Neural progenitor cell (in vitro differentiated cells): ENCODE data around the gene COL23A1.

ENCODE experiments used
- CTCF ChIP-seq: fragments of 200-600 bp; sonication (generic); IDR thresholded peaks from 2 replicates; pipeline ENCODE4 v1.5.1; 2017; ENCODE audit warnings: antibody characterized with exemption, mild to moderate bottlenecking
- EZH2 ChIP-seq: fragments of 200-600 bp; sonication (generic); IDR thresholded peaks from 2 replicates; pipeline ENCODE4 v1.6.1; 2017; ENCODE audit warnings: antibody characterized with exemption, mild to moderate bottlenecking, moderate library complexity

DNA sequence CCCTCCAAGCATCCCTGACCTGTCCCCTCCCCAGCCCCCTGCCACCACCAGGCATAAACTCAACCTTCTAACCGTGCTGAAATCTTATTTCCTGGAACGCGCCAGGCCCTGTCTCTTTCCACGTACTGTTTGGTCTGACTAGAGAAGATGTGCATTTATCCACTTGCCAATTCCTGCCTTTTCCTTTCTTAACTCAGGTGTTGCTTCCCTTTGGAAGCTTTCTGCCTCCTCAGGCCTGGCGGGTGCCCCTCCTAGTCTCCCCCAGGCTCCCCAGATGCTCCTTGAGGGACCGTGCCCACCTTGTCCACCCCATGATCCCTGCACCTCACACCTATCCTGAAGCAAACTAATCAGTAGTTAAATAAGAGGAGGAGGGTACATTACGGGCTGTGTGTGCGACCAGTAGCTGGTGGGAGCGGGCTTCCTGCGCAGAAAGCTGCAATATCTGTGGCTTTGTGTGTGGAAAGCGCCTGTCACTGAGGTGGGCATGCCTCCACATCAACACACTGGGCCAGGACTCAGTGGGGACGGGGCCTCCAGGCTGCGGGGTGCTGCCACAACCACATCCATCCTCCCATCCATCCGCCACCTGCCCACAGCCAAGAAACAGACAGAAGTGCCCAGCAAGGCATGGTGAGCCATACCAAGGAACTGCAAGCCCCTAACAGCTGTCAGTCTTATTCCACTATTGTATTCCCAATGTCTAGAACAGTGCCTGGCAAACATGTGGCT, 73.5 kb downstream of the COL23A1 start:
- TF ChIP-seq EZH2 (no peak), CTCF (no peak)
